K562 (cell line): ENCODE results near the gene PILRA. TPM values are rescaled to one million over a fixed set of nuclear protein-coding genes. Genes with fewer than 3 reads are reported as not detected.

Experiments used
- ATAC-seq: fragments of 200-7000 bp; cut with Tn5 transposase; 3 replicates; pipeline ENCODE4 v1.9.1; 2020; ENCODE audit warnings: moderate library complexity
- BruUV-seq: library from RNA; stranded (reverse); fragments of 400-500 nt; replicated peaks from 2 replicates; lab custom pipeline; 2021; lab: Mats Ljungman, UMichigan
- CTCF ChIA-PET: fragments of 300-600 bp; formaldehyde crosslinking; extraction: SDS; loops from one replicate; lab custom pipeline; 2021; ENCODE audit warnings: low intra/inter-chr PET ratio; lab: Yijun Ruan, JAX
- POLR2A ChIA-PET: fragments of 300-600, 350-650 bp; sonication (Branson Sonifier 250); formaldehyde crosslinking; extraction: SDS; loops from one replicate; lab custom pipeline; 2021; ENCODE audit warnings: antibody characterized with exemption, inconsistent platforms; lab: Yijun Ruan, JAX
- DNase-seq, 4 experiments: peaks; one replicate each; pipeline versions ENCODE4 v3.0.0 to v3.0.0-alpha.2; 2011 to 2018; ENCODE audit warnings: low spot score in 3 of 4, mixed read lengths in 3 of 4; ENCODE audit errors: extremely low read depth in 1 of 4
- FAIRE-seq: peaks from 2 replicates; lab custom pipeline; 2011; peaks lifted over from hg19 to GRCh38; lab: Jason Lieb, UNC
- H2AFZ ChIP-seq: 2 replicates; pipeline ENCODE4 v1.6.0; 2011; ENCODE audit warnings: low read depth, low read length, control low read depth, inconsistent platforms
- H3K27ac ChIP-seq: fragments of 200-600 bp; 3 replicates; pipeline ENCODE4 v1.8.0; 2011; ENCODE audit warnings: low read depth, mild to moderate bottlenecking, control low read depth, inconsistent platforms, low read length, moderate library complexity, mixed read lengths; ENCODE audit errors: extremely low read depth
- H3K27me3 ChIP-seq, 2 experiments: fragments of 300-600 bp in 1 of 2; 2 replicates in 1 of 2; 3 replicates in 1 of 2; pipeline versions ENCODE4 v1.6.0 to v1.8.0; 2011; ENCODE audit warnings: inconsistent platforms in 2 of 2, low read length in 2 of 2, mild to moderate bottlenecking in 1 of 2, mixed read lengths in 1 of 2, moderate library complexity in 1 of 2; ENCODE audit not compliant: control insufficient read depth in 2 of 2, insufficient read depth in 2 of 2
- H3K36me3 ChIP-seq: fragments of 300-600 bp; 3 replicates; pipeline ENCODE4 v1.8.0; 2011; ENCODE audit warnings: mild to moderate bottlenecking, low read length, inconsistent platforms; ENCODE audit not compliant: control insufficient read depth, insufficient read depth
- H3K4me1 ChIP-seq, 2 experiments: fragments of 200-600 bp in 1 of 2; replicated peaks in 1 of 2; 2 replicates in 1 of 2; 3 replicates in 1 of 2; pipeline versions ENCODE4 v1.5.1 to v1.8.0; 2011; ENCODE audit warnings: inconsistent platforms in 2 of 2, low read length in 2 of 2, mild to moderate bottlenecking in 1 of 2, mixed read lengths in 1 of 2, moderate library complexity in 1 of 2; ENCODE audit not compliant: control insufficient read depth in 2 of 2, insufficient read depth in 2 of 2
- H3K4me2 ChIP-seq: 2 replicates; pipeline ENCODE4 v1.6.1; 2011; ENCODE audit warnings: low read length, control low read depth, inconsistent platforms, mixed read lengths; ENCODE audit not compliant: insufficient read depth
- H3K4me3 ChIP-seq: fragments of 200-600 bp; sonication (generic), shearing (Covaris generic); 2 replicates; pipeline ENCODE4 v1.5.1; 2016; ENCODE audit warnings: control low read depth, inconsistent platforms
- H3K79me2 ChIP-seq: fragments of 200-600 bp; 3 replicates; pipeline ENCODE4 v1.8.0; 2011; ENCODE audit warnings: low read length, inconsistent platforms; ENCODE audit not compliant: control insufficient read depth, insufficient read depth
- H3K9ac ChIP-seq, 2 experiments: 2 replicates each; pipeline versions ENCODE4 v1.6.0 to v1.6.1; 2011; ENCODE audit warnings: low read depth in 2 of 2, low read length in 2 of 2, control low read depth in 1 of 2, inconsistent platforms in 1 of 2, mild to moderate bottlenecking in 1 of 2, mixed read lengths in 1 of 2; ENCODE audit not compliant: insufficient read depth in 1 of 2
- H3K9me1 ChIP-seq: one replicate; pipeline ENCODE4 v1.6.0; 2011; ENCODE audit warnings: inconsistent platforms, mild to moderate bottlenecking, low read length, moderate library complexity; ENCODE audit not compliant: control insufficient read depth, insufficient read depth
- H3K9me3 ChIP-seq: replicated peaks from 2 replicates; pipeline ENCODE4 v1.5.1; 2011; ENCODE audit warnings: low read depth, low read length, inconsistent platforms; ENCODE audit not compliant: control insufficient read depth, insufficient read depth
- H4K20me1 ChIP-seq: replicated peaks from 2 replicates; pipeline ENCODE4 v1.6.1; 2011; ENCODE audit warnings: low read length, inconsistent platforms, mixed read lengths; ENCODE audit not compliant: control insufficient read depth, insufficient read depth
- POLR2A ChIP-seq: fragments of 450-650 bp; conservative IDR thresholded peaks from 2 replicates; pipeline ENCODE4 v1.6.1; 2016
- POLR2AphosphoS5 ChIP-seq: IDR thresholded peaks from 2 replicates; pipeline ENCODE4 v1.6.1; 2011; ENCODE audit warnings: mild to moderate bottlenecking, low read depth, low read length, moderate library complexity; ENCODE audit not compliant: control insufficient read depth, insufficient read depth
- RBM39 ChIP-seq: fragments of 200-400 bp; formaldehyde crosslinking; optimal IDR thresholded peaks from 2 replicates; pipeline ENCODE3; 2018; ENCODE audit warnings: low read depth, low read length
- THRB ChIP-seq: fragments of 450-650 bp; formaldehyde crosslinking; conservative IDR thresholded peaks from 2 replicates; pipeline ENCODE4 v1.4.0; 2022; ENCODE audit warnings: mild to moderate bottlenecking, missing genetic modification characterization
- WGBS: fragments of 100-300 bp; shearing (Covaris generic); methylation state at CpG from one replicate; pipeline ENCODE4 v1.1.6; 2016; ENCODE audit warnings: low coverage, mixed read lengths; ENCODE audit not compliant: insufficient coverage; ENCODE audit errors: missing lambda C conversion rate; 5-methylcytosine and 5-hydroxymethylcytosine counted together
- in situ Hi-C: fragments of 300-500 bp; cut with MboI; formaldehyde crosslinking; loops from 4 replicates; pipeline ENCODE4 v1.15.0; 2018; ENCODE audit warnings: inconsistent platforms, mixed read lengths
- intact Hi-C: fragments of 100-400 bp; cut with micrococcal nuclease; formaldehyde crosslinking; loops from 2 replicates; pipeline ENCODE4 v1.14.2; 2022
- polyA plus RNA-seq, 8 experiments: library from polyadenylated mRNA; depleted of rRNA in 4 of 8; stranded (reverse) in 5 of 8; unstranded in 3 of 8; fragments of >200 nt; fragmentation: Nextera tagmentation in 2 of 8; fragmentation: Illumina TruSeq in 1 of 8; extraction: Ambion mirVana in 2 of 8; extraction: Trizol in 1 of 8; gene quantifications; 2 replicates each; pipeline versions ENCODE4 v1.2.1 to v1.2.3, GENCODE V29; 2011 to 2014; ENCODE audit warnings: inconsistent platforms in 1 of 8, missing spikeins in 1 of 8
- total RNA-seq, 7 experiments: library from RNA; depleted of rRNA in 6 of 7; stranded (reverse); fragments of >200 nt in 6 of 7; fragmentation: Illumina TruSeq in 2 of 7; extraction: Trizol in 2 of 7; gene quantifications; 2 replicates each; pipeline versions ENCODE4 v1.2.1 to v1.2.3, GENCODE V29; 2011 to 2021; ENCODE audit warnings: low replicate concordance in 1 of 7

Gene PILRA
- total and polyA plus RNA-seq, 9 of the 15 experiments (the other 6 are each of a cell fraction or from before 2014, with no cell fraction given): 0.13 to 1.8 (median 0.62) TPM

- Histone ChIP-seq H3K27me3 (no peaks in the 10 kb centered on the region), H3K9me1 (no peaks in the 10 kb centered on the region), H3K36me3 (peaks cover 11% of the 10 kb centered on the region; the same call in 1 of the 3 replicates), H3K4me1 (peaks cover 2 to 45% of the 10 kb centered on the region in 2 experiments; a peak in 3 of 5 replicates), H3K9me3 (no peaks in the 10 kb centered on the region), H4K20me1 (no peaks in the 10 kb centered on the region), H3K9ac (no peak overlapping the region; a peak in 1 of 4 replicates), H2AFZ (no peak overlapping the region), H3K27ac (no peak overlapping the region), H3K4me3 (no peak overlapping the region), H3K79me2 (no peaks in the 10 kb centered on the region), H3K4me2 (no peak overlapping the region)
- ATAC-seq (no peak), FAIRE-seq (no peak), DNase-seq (no peak)
- TF ChIP-seq THRB (CRISPR knock-in tag) (0 out of 2 replicates have a peak, but pooled peaks have one; percentile 47), POLR2A (peak; percentile 8; the same call in 1 of the 2 replicates), RBM39 (no peak), POLR2AphosphoS5 (0 out of 2 replicates have a peak, but pooled peaks have one; percentile 16)
- intact Hi-C loops: loop anchor here (5.0 kb wide), 1 partner anchor 37 kb away; no protein-coding TSS in a partner anchor
- in situ Hi-C loops: no loop called here
- ChIA-PET CTCF (no interaction called here), POLR2A (interaction anchor here (0.5 to 0.6 kb wide), 3 partner anchors 12 to 756 kb away, joined by 3 read pairs; no protein-coding TSS in a partner anchor)
- 44% methylated on average over 4 of the region's 4 CpGs for WGBS
- no TSS peak for BruUV-seq
These were observed 3.0 kb upstream of the PILRA start for GRCh38 chr7:100370303-100370702.
